GM19193 (cell line): Measurements from ENCODE around the gene DNAJC30.

Experiments
- POLR2A ChIP-seq: IDR thresholded peaks from 4 replicates; pipeline ENCODE4 v1.6.1; 2011; ENCODE audit not compliant: insufficient read depth, insufficient read length; ENCODE audit errors: extremely low read depth

The DNAJC30 gene

DNA sequence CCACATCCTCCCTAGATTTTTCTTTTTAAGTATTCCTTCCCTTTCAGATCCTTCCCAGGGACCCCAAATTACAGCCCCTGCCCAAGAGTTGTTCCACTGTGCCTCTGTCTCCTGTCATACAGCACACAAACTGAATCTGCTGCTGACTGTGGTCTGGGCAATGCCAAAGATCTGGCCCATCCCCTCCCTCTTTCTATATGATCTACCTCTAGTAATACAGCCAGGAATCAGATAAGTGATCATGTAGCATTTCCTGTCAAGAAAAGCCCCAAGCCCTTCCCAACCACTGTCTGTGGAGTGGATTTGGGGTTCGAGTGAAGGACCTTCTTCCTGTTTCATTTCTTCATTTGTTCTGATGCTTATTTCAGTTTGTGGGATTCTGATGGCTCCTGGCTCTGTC is 29.5 kb upstream of the DNAJC30 start:
- no peak for TF ChIP-seq POLR2A

DNA sequence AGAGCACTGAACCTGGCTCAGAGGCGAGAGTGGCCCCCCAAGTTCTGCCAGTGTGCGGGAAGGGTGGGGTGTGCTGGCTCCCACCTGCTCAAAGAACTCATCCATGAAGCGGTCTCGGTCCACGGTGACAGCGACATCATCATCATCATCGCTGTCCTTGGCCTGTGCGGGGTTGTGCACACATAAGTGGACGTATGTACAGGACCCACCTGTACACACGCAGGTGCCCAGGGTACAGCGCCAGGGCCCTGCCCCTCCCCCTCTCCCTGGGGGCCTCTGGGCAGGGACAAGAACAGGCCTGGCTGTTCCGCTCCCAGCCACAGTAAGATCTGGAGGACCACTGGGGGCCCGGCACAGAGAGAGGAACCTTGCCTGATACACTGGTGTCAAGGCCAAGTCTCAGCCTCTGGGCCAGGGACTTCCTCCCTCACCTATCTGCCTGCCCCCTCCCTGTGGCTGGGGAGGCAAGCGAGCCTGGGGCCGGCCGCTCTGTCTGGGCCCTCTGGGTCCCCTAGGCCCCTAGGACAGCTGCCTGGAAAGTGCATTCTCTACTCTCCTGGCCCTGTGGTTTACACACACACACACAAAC is 25.8 kb upstream of the DNAJC30 start:
- TF ChIP-seq POLR2A: no peak

DNA sequence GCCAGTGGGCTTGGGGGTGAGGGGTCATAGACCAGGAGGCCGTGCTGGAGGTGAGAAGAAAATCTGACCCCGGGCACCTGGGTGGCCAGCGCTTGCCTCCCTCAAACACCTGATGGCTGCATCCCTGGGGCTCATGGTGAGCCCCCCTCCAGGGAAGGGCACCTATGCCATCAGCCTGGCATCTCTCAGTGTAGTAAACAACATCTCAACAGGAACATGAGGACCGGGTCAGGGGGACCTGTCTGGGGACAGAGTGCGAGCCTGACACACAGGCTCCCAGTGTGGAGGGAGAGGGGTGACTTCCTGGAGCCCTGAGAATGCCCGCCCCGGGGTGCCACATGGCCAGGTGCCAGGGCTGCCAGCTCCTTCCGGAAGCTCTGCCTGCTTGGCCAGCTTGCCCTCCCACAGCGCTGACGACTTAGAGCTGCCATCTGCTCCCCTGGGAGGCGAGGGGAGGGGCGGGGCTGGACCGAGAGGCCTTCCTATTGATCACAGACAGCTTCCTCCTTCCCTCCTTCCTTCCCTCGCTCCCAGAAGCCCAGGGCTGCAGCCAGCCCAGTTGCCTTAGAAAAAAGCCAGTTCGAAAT is 23.9 kb upstream of the DNAJC30 start:
- no peak for TF ChIP-seq POLR2A

DNA sequence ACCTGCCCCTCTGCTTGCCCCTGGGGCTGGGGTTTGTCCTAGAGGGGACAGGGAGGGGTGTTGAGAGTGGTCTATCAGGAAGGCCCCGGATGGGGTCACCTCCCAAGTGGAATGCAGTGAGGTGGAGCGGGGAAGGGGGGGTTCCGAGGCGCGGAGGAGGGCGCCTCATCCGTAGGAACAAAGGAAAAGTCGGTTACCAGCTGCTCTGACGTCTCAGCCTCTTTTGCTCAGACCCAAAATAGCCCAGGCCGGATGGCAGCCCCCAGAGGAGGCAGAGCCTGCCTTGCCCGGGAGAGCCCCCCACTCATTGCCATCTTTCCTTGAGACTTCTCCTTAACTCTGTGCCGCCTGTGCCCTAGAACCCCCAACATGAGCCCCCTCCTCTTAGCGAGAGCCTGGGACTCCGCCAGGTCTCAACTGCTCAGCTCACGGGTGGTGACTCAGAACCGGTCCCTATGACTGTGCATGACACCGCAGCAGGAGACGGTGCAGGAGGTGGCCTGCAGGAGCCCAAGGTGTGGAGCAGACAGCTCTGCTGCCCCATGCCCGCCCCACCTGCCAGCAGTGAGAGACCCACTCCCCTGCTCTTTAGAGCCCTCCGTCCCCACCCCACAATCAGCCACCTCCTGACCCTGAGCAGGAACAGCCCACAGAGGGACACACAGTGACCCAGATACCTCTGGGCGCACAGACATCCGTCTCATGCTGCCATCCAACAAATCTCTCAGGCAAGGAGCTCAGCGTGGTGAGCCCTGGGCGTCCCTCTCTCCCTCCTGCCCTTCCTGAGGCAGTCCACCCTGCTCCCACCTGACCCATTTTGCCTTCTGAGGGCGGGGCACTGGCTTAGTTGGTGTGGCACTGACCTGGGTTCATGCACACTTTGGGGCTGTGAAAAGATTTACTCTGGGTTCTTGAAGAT is 23.1 kb upstream of the DNAJC30 start:
- no peak for TF ChIP-seq POLR2A

- no peak for TF ChIP-seq POLR2A
Measured at GRCh38 chr7:73705551-73705920, 22.3 kb upstream of the DNAJC30 start.

DNA sequence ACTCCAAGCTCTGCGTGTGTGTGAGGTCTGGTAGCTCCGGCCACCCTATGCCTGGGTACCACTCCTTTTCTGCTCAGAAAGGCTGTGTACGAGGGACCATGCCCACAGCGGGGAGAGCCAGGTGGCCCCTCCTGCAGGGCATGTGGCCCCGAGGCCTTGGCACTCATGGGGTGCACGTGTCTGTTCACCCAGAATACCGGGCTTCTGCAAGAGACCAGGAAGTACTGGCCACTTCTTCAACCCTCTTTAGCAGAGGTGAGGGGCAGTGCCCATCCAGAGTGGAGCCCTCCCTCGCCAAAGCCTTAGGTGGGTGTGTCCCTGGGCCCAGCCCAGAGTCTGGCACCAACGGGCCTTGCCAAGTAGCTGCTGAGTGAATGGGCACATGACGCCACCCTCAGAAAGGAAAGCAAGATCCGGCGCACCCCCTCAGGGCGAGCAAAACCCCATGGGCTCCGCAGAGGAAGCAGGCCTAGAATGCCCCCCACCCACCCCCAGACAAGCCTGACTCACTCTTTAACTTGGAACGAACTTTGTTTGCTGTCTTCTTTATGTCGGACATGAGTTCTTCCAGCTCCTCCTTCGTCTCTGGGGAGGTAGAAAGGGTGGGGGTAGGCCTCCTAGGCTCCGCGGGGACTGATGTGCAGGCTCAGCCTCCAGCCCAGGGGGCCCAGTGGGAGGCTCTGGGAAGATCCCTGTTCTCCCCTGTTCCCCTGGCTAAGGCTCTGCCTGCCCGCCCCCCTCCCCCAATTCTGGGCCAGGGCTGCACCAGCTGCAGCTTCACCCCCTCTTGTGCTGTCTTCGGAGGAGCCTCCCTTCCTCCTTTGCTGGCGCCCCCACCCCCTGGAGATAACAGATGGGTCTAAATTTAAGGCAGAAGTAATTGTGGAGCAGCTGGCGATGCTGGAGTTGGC is 21.6 kb upstream of the DNAJC30 start:
- no peak for TF ChIP-seq POLR2A

GRCh38 chr7:73703757-73704639 is 20.7 kb upstream of the DNAJC30 start:
- TF ChIP-seq POLR2A: no peak

- no peak for TF ChIP-seq POLR2A
Measured at GRCh38 chr7:73703225-73703624, 20.0 kb upstream of the DNAJC30 start.

- TF ChIP-seq POLR2A: no peak
Measured at GRCh38 chr7:73702665-73703064, 19.4 kb upstream of the DNAJC30 start.

DNA sequence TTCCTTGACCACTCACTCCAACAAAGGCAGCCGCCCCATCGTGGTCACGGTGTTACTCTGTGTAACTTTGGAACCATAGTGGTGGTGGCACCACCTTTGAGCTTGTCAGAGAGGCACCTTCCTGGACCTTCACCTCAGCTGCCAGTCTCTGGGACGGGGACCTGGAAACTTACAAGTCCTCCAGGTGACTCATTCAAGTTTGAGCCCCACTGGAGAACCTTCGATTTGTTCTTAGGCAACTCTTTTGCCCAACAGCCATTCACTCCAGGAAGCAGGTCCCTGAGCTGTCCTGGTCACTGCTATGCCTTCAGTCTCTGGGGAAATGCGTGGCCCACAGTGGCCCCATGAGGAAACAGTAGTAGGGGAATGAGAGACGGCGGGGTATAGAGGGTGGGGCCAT is 19.0 kb upstream of the DNAJC30 start:
- no peak for TF ChIP-seq POLR2A

GRCh38 chr7:73701357-73701995 is 18.2 kb upstream of the DNAJC30 start:
- no peak for TF ChIP-seq POLR2A

DNA sequence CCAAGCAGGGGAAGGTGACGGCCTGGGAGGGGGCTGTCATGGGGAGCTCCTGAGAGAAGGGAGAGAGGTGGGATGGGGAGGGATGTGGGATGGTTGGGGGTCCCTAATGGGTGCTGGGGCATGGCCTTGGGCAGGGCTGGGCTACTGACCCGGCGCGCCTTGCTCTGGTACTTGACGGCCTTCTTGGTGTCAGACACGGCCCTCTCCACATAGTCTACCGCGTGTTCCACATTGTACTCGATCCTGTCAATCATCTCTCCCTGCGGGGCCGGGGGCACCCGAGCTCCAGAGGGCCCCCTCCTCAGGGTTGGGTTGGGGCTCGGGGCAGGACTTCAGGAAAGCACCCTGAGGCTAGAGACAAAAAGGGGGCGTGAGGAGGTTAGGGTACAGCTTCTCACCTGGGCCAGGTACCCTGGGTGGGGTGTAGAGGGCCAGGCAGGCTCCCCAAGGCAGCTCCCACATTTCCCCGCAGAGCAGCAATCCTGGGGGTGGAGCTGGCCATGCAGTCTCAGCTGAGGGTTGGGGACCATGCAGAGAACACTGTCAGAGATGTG is 17.4 kb upstream of the DNAJC30 start:
- TF ChIP-seq POLR2A: no peak

- TF ChIP-seq POLR2A: no peak
Measured at GRCh38 chr7:73700069-73700423, 16.8 kb upstream of the DNAJC30 start.
